ENCODE results near the gene LRRC34. TPM values are rescaled to one million over a fixed set of nuclear protein-coding genes. Genes with fewer than 3 reads are reported as not detected.

Gene LRRC34
- total and polyA plus RNA-seq, 9 of the 15 experiments (the other 6 are each of a cell fraction or from before 2014, with no cell fraction given): 0.17 to 0.30 TPM; not detected in 7

- ChIA-PET CTCF (ENCODE audit: low intra/inter-chr PET ratio) (no interaction called here), POLR2A (interaction anchor here (1.0 to 2.4 kb wide), 4 partner anchors 10 to 633 kb away, joined by 4 to 16 read pairs (median 4); partner anchors contain the start of gene TERC)
- Histone ChIP-seq H3K27ac (ENCODE audit: extremely low read depth, low read depth, low read length) (peak overlapping the region; percentile 98), H2AFZ (ENCODE audit: low read depth, low read length) (peak overlapping the region; percentile 97; the same call in 1 of the 2 replicates), H3K79me2 (ENCODE audit: control insufficient read depth, insufficient read depth, low read length) (peaks cover 53% of the 10 kb centered on the region), H4K20me1 (replicated peaks; ENCODE audit: control insufficient read depth, insufficient read depth, low read length) (no peaks in the 10 kb centered on the region), H3K9me3 (replicated peaks; ENCODE audit: control insufficient read depth, insufficient read depth, low read depth, low read length) (peaks cover 4% of the 10 kb centered on the region; the same call in 1 of the 2 replicates), H3K9me1 (ENCODE audit: control insufficient read depth, insufficient read depth, low read length) (no peaks in the 10 kb centered on the region), H3K27me3 (ENCODE audit: control insufficient read depth in 2 of 2, insufficient read depth in 2 of 2, low read length in 2 of 2) (no peaks in the 10 kb centered on the region), H3K9ac (ENCODE audit: insufficient read depth in 1 of 2, low read depth in 2 of 2, low read length in 2 of 2) (peak overlapping the region; percentile 96 to 100; a peak in 3 of 4 replicates), H3K4me3 (peak overlapping the region; percentile 89), H3K36me3 (ENCODE audit: control insufficient read depth, insufficient read depth, low read length) (peaks cover 50% of the 10 kb centered on the region), H3K4me1 (replicated peaks in 1 of 2; ENCODE audit: control insufficient read depth in 2 of 2, insufficient read depth in 2 of 2, low read length in 2 of 2) (peaks cover 10 to 13% of the 10 kb centered on the region in 2 experiments; a peak in 3 of 5 replicates), H3K4me2 (ENCODE audit: insufficient read depth, low read length) (peak overlapping the region; percentile 98)
- 21% methylated on average over 5 of the region's 5 CpGs for WGBS (ENCODE audit: insufficient coverage, low coverage, missing lambda C conversion rate)
- BruUV-seq (replicated peaks): no TSS peak
- FAIRE-seq (no peak), ATAC-seq (no peak), DNase-seq (ENCODE audit: extremely low read depth in 1 of 4, low spot score in 3 of 4) (no peak)
- TF ChIP-seq GTF2F1 (IDR thresholded peaks at IDR 0.05; ENCODE audit: low read depth, low read length) (no peak), MTF1 (CRISPR knock-in tag; IDR thresholded peaks at IDR 0.05; ENCODE audit: borderline replicate concordance) (no peak), RBM34 (IDR thresholded peaks at IDR 0.05; ENCODE audit: borderline replicate concordance, insufficient read depth, low read length) (0 out of 2 replicates have a peak, but pooled peaks have one; percentile 57)
- intact Hi-C loops (cut with micrococcal nuclease) (no loop called here), in situ Hi-C loops (cut with MboI) (no loop called here)
These were observed 38.5 kb downstream of the LRRC34 start for GRCh38 chr3:169774186-169774585.
